ENCODE data around the gene MCM6.

- TF ChIP-seq CTCF (IDR thresholded peaks at IDR 0.05) (no peak), POLR2A (IDR thresholded peaks at IDR 0.05) (no peak), EP300 (IDR thresholded peaks at IDR 0.05; ENCODE audit: low read depth) (no peak)
Measured at GRCh38 chr2:135893374-135893794, 17.1 kb upstream of the MCM6 start.
